ENCODE results near the gene ITIH1. TPM values are rescaled to one million over a fixed set of nuclear protein-coding genes. Genes with fewer than 3 reads are reported as not detected.

Gene ITIH1
- total RNA-seq, 1 donor from 2014 or later = not detected

DNA sequence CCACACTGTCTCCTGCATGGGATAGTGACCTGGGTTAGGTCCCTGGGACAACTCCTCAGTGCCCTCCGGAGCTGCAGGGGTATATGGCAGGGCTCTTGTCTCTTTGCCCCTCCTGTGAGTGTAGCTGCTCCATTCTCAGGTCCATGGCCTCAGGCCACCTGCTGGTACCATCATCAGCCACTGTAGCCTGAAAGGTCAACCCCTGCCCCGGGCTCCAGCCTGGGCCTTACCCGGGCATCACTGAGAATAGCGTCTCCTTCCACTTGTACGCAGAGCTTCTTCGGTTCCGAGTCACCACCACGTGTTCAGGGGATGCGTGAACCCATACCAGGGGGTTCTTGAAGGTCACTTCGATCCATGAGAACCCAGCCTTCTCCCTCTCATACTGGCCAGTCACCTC lies 39.3 kb downstream of the ITIH1 start:
- H3K36me3 Mint-ChIP-seq (ENCODE audit: low read depth) = no peaks in the 10 kb centered on the region
- no peak for DNase-seq (ENCODE audit: low read depth, low spot score)
- no peaks in the 10 kb centered on the region for H3K27me3 Mint-ChIP-seq (ENCODE audit: low read depth)
- H3K27ac Mint-ChIP-seq (ENCODE audit: unreplicated experiment) = no peak overlapping the region
- no peak overlapping the region for H3K4me3 Mint-ChIP-seq
- H3K9me3 Mint-ChIP-seq = no peaks in the 10 kb centered on the region
- TF ChIP-seq, protein P1, sequence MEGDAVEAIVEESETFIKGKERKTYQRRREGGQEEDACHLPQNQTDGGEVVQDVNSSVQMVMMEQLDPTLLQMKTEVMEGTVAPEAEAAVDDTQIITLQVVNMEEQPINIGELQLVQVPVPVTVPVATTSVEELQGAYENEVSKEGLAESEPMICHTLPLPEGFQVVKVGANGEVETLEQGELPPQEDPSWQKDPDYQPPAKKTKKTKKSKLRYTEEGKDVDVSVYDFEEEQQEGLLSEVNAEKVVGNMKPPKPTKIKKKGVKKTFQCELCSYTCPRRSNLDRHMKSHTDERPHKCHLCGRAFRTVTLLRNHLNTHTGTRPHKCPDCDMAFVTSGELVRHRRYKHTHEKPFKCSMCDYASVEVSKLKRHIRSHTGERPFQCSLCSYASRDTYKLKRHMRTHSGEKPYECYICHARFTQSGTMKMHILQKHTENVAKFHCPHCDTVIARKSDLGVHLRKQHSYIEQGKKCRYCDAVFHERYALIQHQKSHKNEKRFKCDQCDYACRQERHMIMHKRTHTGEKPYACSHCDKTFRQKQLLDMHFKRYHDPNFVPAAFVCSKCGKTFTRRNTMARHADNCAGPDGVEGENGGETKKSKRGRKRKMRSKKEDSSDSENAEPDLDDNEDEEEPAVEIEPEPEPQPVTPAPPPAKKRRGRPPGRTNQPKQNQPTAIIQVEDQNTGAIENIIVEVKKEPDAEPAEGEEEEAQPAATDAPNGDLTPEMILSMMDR (conservative IDR thresholded peaks at IDR 0.05) = no peak
- H3K4me1 Mint-ChIP-seq = no peaks in the 10 kb centered on the region

DNA sequence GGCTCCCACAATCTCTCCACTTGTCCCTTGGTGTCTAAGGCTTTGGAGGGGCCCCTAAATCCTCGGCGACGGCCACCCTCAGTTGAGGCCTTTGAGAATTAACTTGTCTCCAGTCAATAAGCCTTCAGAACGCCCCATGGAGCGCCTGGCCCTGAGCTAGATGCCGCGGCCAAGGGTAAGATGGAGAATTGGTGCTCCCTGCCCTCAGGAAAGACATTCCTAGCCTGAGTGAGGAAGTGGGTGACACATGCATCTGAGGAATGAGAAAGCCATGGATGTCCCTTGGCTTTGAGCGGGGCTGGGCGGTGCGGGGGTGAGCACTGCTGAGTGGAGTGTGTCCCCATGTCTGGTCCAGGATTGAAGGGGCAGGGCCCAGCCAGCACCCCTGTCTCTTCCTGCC lies 39.8 kb downstream of the ITIH1 start:
- no peak for DNase-seq (ENCODE audit: low read depth, low spot score)
- no peak overlapping the region for H3K4me3 Mint-ChIP-seq
- no peaks in the 10 kb centered on the region for H3K27me3 Mint-ChIP-seq (ENCODE audit: low read depth)
- H3K4me1 Mint-ChIP-seq = no peaks in the 10 kb centered on the region
- no peak overlapping the region for H3K27ac Mint-ChIP-seq (ENCODE audit: unreplicated experiment)
- TF ChIP-seq, protein P1 (conservative IDR thresholded peaks at IDR 0.05) = no peak
- no peaks in the 10 kb centered on the region for H3K36me3 Mint-ChIP-seq (ENCODE audit: low read depth)
- H3K9me3 Mint-ChIP-seq = no peaks in the 10 kb centered on the region

DNA sequence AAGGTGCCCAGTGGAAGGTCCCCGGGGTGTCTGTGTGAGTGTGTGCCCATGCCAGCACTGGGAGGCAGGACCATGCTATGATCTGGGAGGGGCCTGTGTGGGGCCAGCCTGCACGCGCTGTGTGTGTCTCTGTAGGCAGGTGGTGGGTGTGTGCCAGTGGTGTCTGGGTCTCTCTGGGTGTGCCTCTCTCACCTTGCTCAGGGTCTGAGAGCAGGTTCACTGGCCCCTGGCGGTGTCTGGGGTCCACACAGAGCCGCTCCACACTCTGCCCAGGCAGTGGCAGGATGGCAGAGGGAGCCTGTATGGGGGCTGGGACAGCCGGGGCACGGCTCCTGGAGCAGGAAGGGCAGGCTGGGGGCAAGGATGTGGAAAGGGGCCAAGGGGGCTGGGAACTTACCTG lies 40.5 kb downstream of the ITIH1 start:
- Mint-ChIP-seq H3K4me1 (no peaks in the 10 kb centered on the region), H3K27ac (ENCODE audit: unreplicated experiment) (peak overlapping the region; percentile 35), H3K9me3 (no peaks in the 10 kb centered on the region), H3K36me3 (ENCODE audit: low read depth) (no peaks in the 10 kb centered on the region), H3K27me3 (ENCODE audit: low read depth) (no peaks in the 10 kb centered on the region), H3K4me3 (no peak overlapping the region)
- TF ChIP-seq, protein P1 (conservative IDR thresholded peaks at IDR 0.05) = no peak
- DNase-seq (ENCODE audit: low read depth, low spot score) = no peak

DNA sequence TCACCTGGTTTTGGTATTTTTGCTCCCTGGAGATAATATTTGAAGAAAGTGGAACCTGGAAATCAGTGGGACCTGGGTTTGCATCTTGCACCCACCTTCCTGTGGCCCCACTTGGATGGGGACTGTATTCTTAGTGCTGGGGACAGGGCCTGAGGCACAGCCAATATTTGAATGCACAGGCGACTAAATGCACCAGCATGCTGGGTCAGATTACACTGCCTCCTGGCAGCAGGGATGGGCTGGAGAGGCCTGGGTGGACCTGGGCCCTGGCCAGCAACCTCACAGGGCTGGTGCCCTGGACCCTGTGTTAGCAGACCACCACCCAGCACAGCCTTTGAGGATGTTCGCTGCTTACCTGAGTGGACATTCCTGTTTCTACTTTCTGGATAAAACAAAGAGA lies 42.5 kb downstream of the ITIH1 start:
- no peak for DNase-seq (ENCODE audit: low read depth, low spot score)
- TF ChIP-seq, protein P1 (conservative IDR thresholded peaks at IDR 0.05) = no peak
- Mint-ChIP-seq H3K27ac (ENCODE audit: unreplicated experiment) (peak overlapping the region; percentile 57), H3K27me3 (ENCODE audit: low read depth) (no peaks in the 10 kb centered on the region), H3K4me1 (no peaks in the 10 kb centered on the region), H3K9me3 (no peaks in the 10 kb centered on the region), H3K4me3 (no peak overlapping the region), H3K36me3 (ENCODE audit: low read depth) (no peaks in the 10 kb centered on the region)

DNA sequence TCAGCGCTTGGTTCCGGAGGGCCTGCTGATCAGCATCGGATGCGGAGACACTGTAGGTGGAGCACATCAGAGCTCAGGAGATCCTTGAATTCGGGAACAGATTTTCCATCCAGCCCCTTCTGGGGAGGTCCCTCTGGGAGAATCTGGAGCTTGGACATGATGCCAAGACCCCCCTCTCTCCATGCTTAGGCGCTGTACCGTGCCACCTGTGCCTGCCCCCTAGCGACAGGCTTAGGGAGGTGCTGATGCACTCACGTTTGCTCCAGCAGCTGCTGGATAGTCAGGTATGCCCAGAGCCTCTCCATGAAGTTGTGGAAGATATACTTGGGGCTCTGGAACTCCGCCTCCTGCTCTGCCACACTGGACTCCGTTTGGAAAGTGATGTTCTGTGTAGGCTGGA lies 43.3 kb downstream of the ITIH1 start:
- Mint-ChIP-seq H3K36me3 (ENCODE audit: low read depth) (no peaks in the 10 kb centered on the region), H3K27ac (ENCODE audit: unreplicated experiment) (no peak overlapping the region), H3K9me3 (no peaks in the 10 kb centered on the region), H3K4me1 (no peaks in the 10 kb centered on the region), H3K4me3 (no peak overlapping the region), H3K27me3 (ENCODE audit: low read depth) (no peaks in the 10 kb centered on the region)
- DNase-seq (ENCODE audit: low read depth, low spot score) = peak; percentile 38
- TF ChIP-seq, protein P1 (conservative IDR thresholded peaks at IDR 0.05) = peak; percentile 61

DNA sequence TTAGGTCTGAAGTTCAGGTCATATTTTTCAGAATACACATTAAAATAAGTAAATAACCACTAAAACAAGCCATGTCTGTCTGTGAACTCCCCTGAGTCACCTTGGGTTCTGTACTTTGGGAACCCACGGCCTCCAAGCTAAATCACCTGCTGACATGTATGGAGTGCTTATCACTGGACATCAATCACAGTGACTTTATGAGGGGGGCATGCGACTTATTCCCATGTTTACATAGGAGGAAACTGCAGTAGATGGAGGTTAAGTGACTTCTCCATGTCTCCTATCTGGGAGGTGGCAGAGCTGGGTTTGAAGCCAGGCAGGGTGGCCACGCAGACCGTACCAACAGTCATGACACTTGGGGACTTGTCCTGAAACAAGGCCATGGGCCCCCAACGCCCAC lies 45.0 kb downstream of the ITIH1 start:
- Mint-ChIP-seq H3K36me3 (ENCODE audit: low read depth) (no peaks in the 10 kb centered on the region), H3K27me3 (ENCODE audit: low read depth) (no peaks in the 10 kb centered on the region), H3K27ac (ENCODE audit: unreplicated experiment) (no peak overlapping the region), H3K9me3 (no peaks in the 10 kb centered on the region), H3K4me3 (no peak overlapping the region), H3K4me1 (no peaks in the 10 kb centered on the region)
- TF ChIP-seq, protein P1 (conservative IDR thresholded peaks at IDR 0.05) = no peak
- DNase-seq (ENCODE audit: low read depth, low spot score) = no peak

Measured in neural crest cell (in vitro differentiated cells).